Smooth muscle cell (in vitro differentiated cells): ENCODE data around the gene USP32. TPM values are rescaled to one million over a fixed set of nuclear protein-coding genes. Genes with fewer than 3 reads are reported as not detected.

Experiments
- DNase-seq: peaks from one replicate; lab custom pipeline; 2025; ENCODE audit not compliant: unreplicated experiment; lab: John Stamatoyannopoulos, UW
- H2AFZ ChIP-seq: fragments of 200-600 bp; sonication (generic); 2 replicates; pipeline ENCODE4 v1.6.0; 2016; ENCODE audit warnings: antibody characterized with exemption, low read depth, mild to moderate bottlenecking
- H3F3A ChIP-seq: fragments of 200-600 bp; sonication (generic); 2 replicates; pipeline ENCODE4 v1.6.0; 2017; ENCODE audit warnings: antibody characterized with exemption, low read depth
- H3K27ac ChIP-seq: fragments of 200-600 bp; sonication (generic); 2 replicates; pipeline ENCODE4 v1.5.1; 2016; ENCODE audit warnings: low read depth, mild to moderate bottlenecking
- H3K27me3 ChIP-seq: fragments of 200-600 bp; sonication (generic); 2 replicates; pipeline ENCODE4 v1.6.1; 2016; ENCODE audit warnings: low read depth, mild to moderate bottlenecking
- H3K36me3 ChIP-seq: fragments of 200-600 bp; sonication (generic); 2 replicates; pipeline ENCODE4 v1.5.1; 2016; ENCODE audit warnings: low read depth
- H3K4me1 ChIP-seq: fragments of 200-600 bp; sonication (generic); 2 replicates; pipeline ENCODE4 v1.5.1; 2016; ENCODE audit warnings: low read depth
- H3K4me2 ChIP-seq: fragments of 200-600 bp; sonication (generic); 2 replicates; pipeline ENCODE4 v1.6.0; 2016; ENCODE audit warnings: mild to moderate bottlenecking
- H3K4me3 ChIP-seq: fragments of 200-600 bp; sonication (generic); 2 replicates; pipeline ENCODE4 v1.5.1; 2016; ENCODE audit warnings: mild to moderate bottlenecking
- H3K79me2 ChIP-seq: fragments of 200-600 bp; sonication (generic); 2 replicates; pipeline ENCODE4 v1.6.0; 2016; ENCODE audit warnings: low read depth, mild to moderate bottlenecking
- H3K9ac ChIP-seq: fragments of 200-600 bp; sonication (generic); 2 replicates; pipeline ENCODE4 v1.6.0; 2016; ENCODE audit warnings: low read depth
- H3K9me3 ChIP-seq: fragments of 200-600 bp; sonication (generic); replicated peaks from 2 replicates; pipeline ENCODE4 v1.5.1; 2016; ENCODE audit warnings: low read depth
- H4K20me1 ChIP-seq: fragments of 200-600 bp; sonication (generic); 2 replicates; pipeline ENCODE4 v1.6.0; 2016; ENCODE audit warnings: low read depth
- WGBS: methylation state at CpG from one replicate; pipeline ENCODE4 v1.1.7; 2016; ENCODE audit warnings: low lambda C conversion rate; 5-methylcytosine and 5-hydroxymethylcytosine counted together
- polyA plus RNA-seq: library from polyadenylated mRNA; unstranded; fragments of >200 nt; fragmentation: Nextera tagmentation; extraction: Ambion mirVana; gene quantifications from 2 replicates; pipeline ENCODE4 v1.2.1, GENCODE V29; 2016
- total RNA-seq: library from RNA; depleted of rRNA; stranded (reverse); fragments of >200 nt; gene quantifications from 2 replicates; pipeline ENCODE4 v1.2.3, GENCODE V29; 2014
- TF ChIP-seq, protein P1 (sequence below): fragments of 200-600 bp; sonication (generic); IDR thresholded peaks from 2 replicates; pipeline ENCODE4 v1.5.1; 2017; ENCODE audit warnings: borderline replicate concordance, mild to moderate bottlenecking, antibody characterized with exemption; ENCODE audit not compliant: insufficient read depth, poor library complexity, severe bottlenecking

USP32 gene
- total and polyA plus RNA-seq, 2 experiments from 2014 or later = 10.5 to 21.7 TPM

DNA sequence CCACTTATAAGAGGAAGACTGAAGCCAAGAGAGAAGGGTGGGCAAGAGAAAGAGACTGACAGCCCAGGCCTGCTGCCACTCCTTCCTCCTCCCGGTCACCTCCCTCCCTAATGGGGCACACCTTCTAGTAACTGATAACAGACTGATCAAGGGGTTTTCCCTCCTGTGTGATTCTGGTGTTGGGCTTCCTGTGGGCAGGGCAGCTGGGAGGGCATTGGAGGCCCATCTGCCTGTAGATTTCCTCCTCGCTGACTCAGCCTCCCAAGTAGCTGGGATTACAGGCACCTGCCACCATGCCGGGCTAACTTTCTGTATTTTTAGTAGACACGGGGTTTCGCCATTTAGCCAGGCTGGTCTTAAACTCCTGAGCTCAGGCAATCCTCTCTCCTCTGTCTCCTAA lies 226.0 kb downstream of the USP32 start:
- no peak overlapping the region for H3K4me2 ChIP-seq
- no peak overlapping the region for H3K9ac ChIP-seq
- no peak overlapping the region for H3K4me3 ChIP-seq
- peaks cover 15% of the 10 kb centered on the region for H3K4me1 ChIP-seq
- 67% methylated on average over 5 of the region's 5 CpGs for WGBS
- no peak for DNase-seq
- TF ChIP-seq, protein P1, sequence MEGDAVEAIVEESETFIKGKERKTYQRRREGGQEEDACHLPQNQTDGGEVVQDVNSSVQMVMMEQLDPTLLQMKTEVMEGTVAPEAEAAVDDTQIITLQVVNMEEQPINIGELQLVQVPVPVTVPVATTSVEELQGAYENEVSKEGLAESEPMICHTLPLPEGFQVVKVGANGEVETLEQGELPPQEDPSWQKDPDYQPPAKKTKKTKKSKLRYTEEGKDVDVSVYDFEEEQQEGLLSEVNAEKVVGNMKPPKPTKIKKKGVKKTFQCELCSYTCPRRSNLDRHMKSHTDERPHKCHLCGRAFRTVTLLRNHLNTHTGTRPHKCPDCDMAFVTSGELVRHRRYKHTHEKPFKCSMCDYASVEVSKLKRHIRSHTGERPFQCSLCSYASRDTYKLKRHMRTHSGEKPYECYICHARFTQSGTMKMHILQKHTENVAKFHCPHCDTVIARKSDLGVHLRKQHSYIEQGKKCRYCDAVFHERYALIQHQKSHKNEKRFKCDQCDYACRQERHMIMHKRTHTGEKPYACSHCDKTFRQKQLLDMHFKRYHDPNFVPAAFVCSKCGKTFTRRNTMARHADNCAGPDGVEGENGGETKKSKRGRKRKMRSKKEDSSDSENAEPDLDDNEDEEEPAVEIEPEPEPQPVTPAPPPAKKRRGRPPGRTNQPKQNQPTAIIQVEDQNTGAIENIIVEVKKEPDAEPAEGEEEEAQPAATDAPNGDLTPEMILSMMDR = no peak
- no peaks in the 10 kb centered on the region for H3K36me3 ChIP-seq
- no peaks in the 10 kb centered on the region for H3K79me2 ChIP-seq
- no peaks in the 10 kb centered on the region for H3K9me3 ChIP-seq
- no peak overlapping the region for H2AFZ ChIP-seq
- H3K27me3 ChIP-seq = peaks cover 12% of the 10 kb centered on the region
- H3F3A ChIP-seq = no peaks in the 10 kb centered on the region
- no peak overlapping the region for H3K27ac ChIP-seq
- no peaks in the 10 kb centered on the region for H4K20me1 ChIP-seq

- Histone ChIP-seq H3K27ac (no peak overlapping the region), H3K4me3 (no peak overlapping the region), H3K4me2 (no peak overlapping the region), H3K36me3 (no peaks in the 10 kb centered on the region), H4K20me1 (no peaks in the 10 kb centered on the region), H2AFZ (no peak overlapping the region), H3K9ac (no peak overlapping the region), H3K9me3 (no peaks in the 10 kb centered on the region), H3K79me2 (no peaks in the 10 kb centered on the region), H3F3A (no peaks in the 10 kb centered on the region), H3K27me3 (peaks cover 18% of the 10 kb centered on the region), H3K4me1 (peaks cover 17% of the 10 kb centered on the region)
- DNase-seq = no peak
- TF ChIP-seq, protein P1 = no peak
- 89% methylated on average over 5 of the region's 5 CpGs for WGBS
Measured at GRCh38 chr17:60165223-60165622, 226.7 kb downstream of the USP32 start.

DNA sequence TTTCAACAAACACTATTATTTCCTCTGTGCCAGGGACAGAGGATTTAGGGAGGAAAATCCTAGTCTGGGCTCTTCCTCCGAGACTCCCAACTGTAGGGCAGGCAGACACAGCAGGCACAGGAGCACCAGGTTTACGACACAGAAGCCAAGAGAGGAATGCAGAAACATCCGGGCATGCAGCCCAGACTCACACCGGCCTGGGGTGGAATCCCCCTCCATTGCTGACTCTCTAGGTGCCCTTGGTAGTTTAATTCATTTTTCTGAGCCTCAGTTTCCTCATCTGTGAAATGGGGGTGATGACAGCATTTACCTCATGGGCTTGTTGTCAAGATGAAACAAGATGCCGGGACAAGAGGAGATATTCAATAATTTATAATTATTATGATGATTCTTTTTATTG lies 227.2 kb downstream of the USP32 start:
- Histone ChIP-seq H3K4me3 (no peak overlapping the region), H3K4me2 (no peak overlapping the region), H3K27me3 (peaks cover 24% of the 10 kb centered on the region), H3F3A (no peaks in the 10 kb centered on the region), H2AFZ (no peak overlapping the region), H3K36me3 (no peaks in the 10 kb centered on the region), H3K9ac (no peak overlapping the region), H3K4me1 (peaks cover 17% of the 10 kb centered on the region), H3K9me3 (no peaks in the 10 kb centered on the region), H3K27ac (no peak overlapping the region), H4K20me1 (no peaks in the 10 kb centered on the region), H3K79me2 (no peaks in the 10 kb centered on the region)
- TF ChIP-seq, protein P1 = no peak
- 72% methylated on average over 5 of the region's 5 CpGs for WGBS
- DNase-seq = no peak

DNA sequence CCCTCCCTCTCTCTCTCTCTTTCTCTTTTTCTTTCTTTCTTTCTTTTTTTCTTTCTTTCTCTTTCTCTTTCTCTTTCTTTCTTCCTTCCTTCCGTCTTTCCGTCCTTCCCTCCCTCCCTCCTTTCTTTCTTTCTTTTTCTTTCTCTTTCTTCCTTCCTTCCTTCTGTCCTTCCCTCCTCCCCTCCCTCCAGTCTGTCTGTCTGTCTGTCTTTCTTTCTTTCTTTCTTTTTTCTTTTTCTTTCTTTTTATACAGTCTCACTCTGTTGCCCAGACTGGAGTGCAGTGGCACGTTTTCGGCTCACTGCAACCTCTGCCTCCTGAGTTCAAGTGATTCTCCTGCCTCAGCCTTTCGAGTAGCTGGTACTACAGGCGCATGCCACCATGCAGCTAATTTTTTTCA lies 227.8 kb downstream of the USP32 start:
- H2AFZ ChIP-seq = no peak overlapping the region
- WGBS = 85% methylated on average over 6 of the region's 6 CpGs
- H3K9ac ChIP-seq = no peak overlapping the region
- DNase-seq = no peak
- H3K79me2 ChIP-seq = no peaks in the 10 kb centered on the region
- no peaks in the 10 kb centered on the region for H4K20me1 ChIP-seq
- H3K27ac ChIP-seq = no peak overlapping the region
- TF ChIP-seq, protein P1 = no peak
- H3K9me3 ChIP-seq = no peaks in the 10 kb centered on the region
- H3K4me2 ChIP-seq = no peak overlapping the region
- peaks cover 19% of the 10 kb centered on the region for H3K4me1 ChIP-seq
- H3K36me3 ChIP-seq = no peaks in the 10 kb centered on the region
- no peak overlapping the region for H3K4me3 ChIP-seq
- no peaks in the 10 kb centered on the region for H3F3A ChIP-seq
- peaks cover 29% of the 10 kb centered on the region for H3K27me3 ChIP-seq
